Sigmoid colon (tissue), 7 donors: ENCODE measurements around the gene HAND2. TPM values are rescaled to one million over a fixed set of nuclear protein-coding genes. Genes with fewer than 3 reads are reported as not detected.
A peak's percentile ranks its signal among the peaks of the same experiment; 100 is the strongest.

Experiments
- DNase-seq: peaks from one replicate; pipeline ENCODE4 v3.0.0-alpha.2; 2019
- H3K27ac ChIP-seq, 4 donors: fragments of 200-600 bp; sonication (generic); one replicate each; pipeline ENCODE4 v1.5.1; 2016 to 2019; ENCODE audit warnings: mild to moderate bottlenecking in 1 of 4
- H3K27me3 ChIP-seq, 3 donors: fragments of 200-600 bp; sonication (generic); one replicate each; pipeline ENCODE4 v1.5.1; 2019; ENCODE audit warnings: mild to moderate bottlenecking in 1 of 3
- H3K36me3 ChIP-seq, 4 donors: fragments of 200-600 bp; sonication (generic); one replicate each; pipeline ENCODE4 v1.5.1; 2016 to 2019
- H3K4me1 ChIP-seq, 4 donors: fragments of 200-600 bp; sonication (generic); one replicate each; pipeline ENCODE4 v1.5.1; 2017 to 2019
- H3K4me3 ChIP-seq, 4 donors: fragments of 200-600 bp; sonication (generic); one replicate each; pipeline ENCODE4 v1.5.1; 2017 to 2019; ENCODE audit warnings: mild to moderate bottlenecking in 2 of 4, moderate library complexity in 1 of 4
- H3K9me3 ChIP-seq, 4 donors: fragments of 200-600 bp in 3 of 4; sonication (generic) in 3 of 4; one replicate each; pipeline versions ENCODE4 v1.5.1 to v1.6.1; 2013 to 2019
- CTCF ChIP-seq, 4 experiments: fragments of 450-650 bp in 3 of 4; fragments of 200-600 bp in 1 of 4; IDR thresholded peaks; one replicate each; pipeline ENCODE4 v1.5.1; 2016 to 2019; ENCODE audit warnings: antibody characterized with exemption in 4 of 4, mild to moderate bottlenecking in 3 of 4, moderate library complexity in 2 of 4
- EP300 ChIP-seq, 4 donors: sonication (generic); formaldehyde crosslinking; IDR thresholded peaks; one replicate each; pipeline ENCODE4 v1.6.1; 2017; ENCODE audit warnings: antibody characterized with exemption in 4 of 4
- POLR2A ChIP-seq, 2 donors: fragments of 450-650 bp; IDR thresholded peaks; one replicate each; pipeline ENCODE4 v1.6.1; 2016; ENCODE audit warnings: antibody characterized with exemption in 2 of 2, mild to moderate bottlenecking in 2 of 2, moderate library complexity in 2 of 2
- POLR2AphosphoS5 ChIP-seq, 4 donors: sonication (generic); formaldehyde crosslinking; IDR thresholded peaks; one replicate each; pipeline ENCODE4 v1.6.1; 2017; ENCODE audit warnings: antibody characterized with exemption in 4 of 4
- WGBS, 2 donors: extraction: QIAGEN DNeasy Blood & Tissue Kit; methylation state at CpG; one replicate each; pipeline ENCODE4 v1.1.7; 2013; 5-methylcytosine and 5-hydroxymethylcytosine counted together
- intact Hi-C: fragments of 100-400 bp; cut with DNase I; formaldehyde crosslinking; loops from one replicate; pipeline ENCODE4 v1.15.1; 2023
- polyA plus RNA-seq, 3 donors: library from polyadenylated mRNA; stranded (reverse); fragments of 200-250 nt; gene quantifications; one replicate each; pipeline ENCODE4 v1.2.3, GENCODE V29; 2013
- total RNA-seq, 4 donors: library from RNA; depleted of rRNA; stranded (reverse); fragments of >200 nt; gene quantifications; one replicate each; pipeline ENCODE4 v1.1.0, GENCODE V29; 2016
- donor health status: healthy with polysubstance abuse.
- donor health status: Bipolar disorder and iron deficiency.
- donor health status: healthy.

Gene HAND2
- total and polyA plus RNA-seq, 7 donors, result 0.46 to 224 (median 141) TPM

- no peaks in the 10 kb centered on the region for H3K27me3 ChIP-seq
- H3K4me1 ChIP-seq, result peaks cover 0 to 71% (median 47%) of the 10 kb centered on the region in 4 donors
- 5 to 37% methylated on average over 1 of the region's 1 CpG for whole genome bisulfite sequencing, 2 donors
- no peak overlapping the region for H3K4me3 ChIP-seq
- TF ChIP-seq POLR2AphosphoS5 (IDR thresholded peaks at IDR 0.05) (peak; percentile 43 to 84 (median 62)), EP300 (IDR thresholded peaks at IDR 0.05) (peak in 3 of 4 donors; percentile 37 to 74 (median 72)), POLR2A (IDR thresholded peaks at IDR 0.05) (no peak)
- H3K36me3 ChIP-seq, result no peaks in the 10 kb centered on the region
- H3K9me3 ChIP-seq, result no peaks in the 10 kb centered on the region
- peak overlapping the region; percentile 54 to 74 (median 64) for H3K27ac ChIP-seq
- intact Hi-C loops, result loop anchor here (2.0 to 5.0 kb wide), 2 partner anchors 43 to 79 kb away; partner anchors contain the start of gene HAND2
- DNase-seq, result no peak
Observed at GRCh38 chr4:173573725-173574124, 43.7 kb upstream of the HAND2 start.

GRCh38 chr4:173573286-173573685, 43.3 kb upstream of the HAND2 start:
- no peaks in the 10 kb centered on the region for H3K36me3 ChIP-seq
- H3K27me3 ChIP-seq, result no peaks in the 10 kb centered on the region
- TF ChIP-seq POLR2AphosphoS5 (IDR thresholded peaks at IDR 0.05) (peak in 2 of 4 donors; percentile 42 to 65), POLR2A (IDR thresholded peaks at IDR 0.05) (no peak), EP300 (IDR thresholded peaks at IDR 0.05) (peak in 1 of 4 donors; percentile 35)
- 72 to 77% methylated on average over 4 of the region's 4 CpGs for WGBS, 2 donors
- intact Hi-C loops, result loop anchor here (2.0 to 5.0 kb wide), 2 partner anchors 42 to 79 kb away; partner anchors contain the start of gene HAND2
- H3K4me3 ChIP-seq, result no peak overlapping the region
- H3K27ac ChIP-seq, result peak overlapping the region; percentile 54 to 74 (median 64)
- peaks cover 0 to 67% (median 47%) of the 10 kb centered on the region in 4 donors for H3K4me1 ChIP-seq
- no peaks in the 10 kb centered on the region for H3K9me3 ChIP-seq
- peak; percentile 77 for DNase-seq

- H3K27me3 ChIP-seq, result no peaks in the 10 kb centered on the region
- WGBS, 2 donors, result 71 to 87% methylated on average over 3 of the region's 3 CpGs
- intact Hi-C loops, result loop anchor here (2.0 to 5.0 kb wide), 2 partner anchors 42 to 80 kb away; partner anchors contain the start of gene HAND2
- no peaks in the 10 kb centered on the region for H3K9me3 ChIP-seq
- peaks cover 0 to 67% (median 47%) of the 10 kb centered on the region in 4 donors for H3K4me1 ChIP-seq
- DNase-seq, result no peak
- TF ChIP-seq POLR2AphosphoS5 (IDR thresholded peaks at IDR 0.05) (no peak), EP300 (IDR thresholded peaks at IDR 0.05) (no peak), CTCF (IDR thresholded peaks at IDR 0.05) (no peak), POLR2A (IDR thresholded peaks at IDR 0.05) (no peak)
- H3K36me3 ChIP-seq, result no peaks in the 10 kb centered on the region
- H3K4me3 ChIP-seq, result no peak overlapping the region
- peak overlapping the region; percentile 54 to 74 (median 64) for H3K27ac ChIP-seq
Observed at GRCh38 chr4:173572493-173573129, 42.6 kb upstream of the HAND2 start.

GRCh38 chr4:173571620-173572019, 41.6 kb upstream of the HAND2 start:
- Histone ChIP-seq H3K36me3 (no peaks in the 10 kb centered on the region), H3K4me1 (peaks cover 0 to 67% (median 47%) of the 10 kb centered on the region in 4 donors), H3K9me3 (no peaks in the 10 kb centered on the region), H3K27me3 (no peaks in the 10 kb centered on the region), H3K4me3 (peak overlapping the region in 1 of 4 donors; percentile 6), H3K27ac (peak overlapping the region in 3 of 4 donors; percentile 62 to 74 (median 67))
- intact Hi-C loops, result loop anchor here (2.0 to 5.0 kb wide), 2 partner anchors 41 to 81 kb away; partner anchors contain the start of gene HAND2
- DNase-seq, result no peak
- TF ChIP-seq CTCF (IDR thresholded peaks at IDR 0.05), result no peak
- TF ChIP-seq POLR2AphosphoS5 (IDR thresholded peaks at IDR 0.05), result peak in 1 of 4 donors; percentile 40
- TF ChIP-seq EP300 (IDR thresholded peaks at IDR 0.05), result no peak
- 67 to 80% methylated on average over 2 of the region's 2 CpGs for whole genome bisulfite sequencing, 2 donors

- TF ChIP-seq CTCF (IDR thresholded peaks at IDR 0.05), result no peak
- no peak for TF ChIP-seq POLR2A (IDR thresholded peaks at IDR 0.05)
- no peak for TF ChIP-seq EP300 (IDR thresholded peaks at IDR 0.05)
- TF ChIP-seq POLR2AphosphoS5 (IDR thresholded peaks at IDR 0.05), result no peak
- intact Hi-C loops, result no loop called here
- Histone ChIP-seq H3K4me3 (no peak overlapping the region), H3K36me3 (no peaks in the 10 kb centered on the region), H3K27ac (peak overlapping the region in 1 of 4 donors; percentile 20), H3K9me3 (no peaks in the 10 kb centered on the region), H3K27me3 (no peaks in the 10 kb centered on the region), H3K4me1 (peaks cover 0 to 29% (median 17%) of the 10 kb centered on the region in 4 donors)
- DNase-seq, result no peak
- WGBS, 2 donors, result 77 to 82% methylated on average over 2 of the region's 2 CpGs
Observed at GRCh38 chr4:173565281-173565680, 35.3 kb upstream of the HAND2 start.
